C4-2B (cell line): ENCODE results near the gene PNPLA7.
"Not testable (repeated sequence)": the region's sequence is repeated elsewhere in the genome, so short reads cannot be mapped to it uniquely, and the experiment has no call there.

Experiments used
- CTCF ChIP-seq: fragments of 450-650 bp; conservative IDR thresholded peaks from 2 replicates; pipeline ENCODE4 v1.5.1; 2017; ENCODE audit warnings: mild to moderate bottlenecking
- ZFX ChIP-seq: fragments of 450-650 bp; IDR thresholded peaks from 2 replicates; pipeline ENCODE4 v1.6.1; 2017

GRCh38 chr9:137511126-137511525 is 39.1 kb downstream of the PNPLA7 start:
- not testable (repeated sequence) for TF ChIP-seq CTCF, ZFX
